ENCODE results near the gene JCHAIN. TPM values are rescaled to one million over a fixed set of nuclear protein-coding genes. Genes with fewer than 3 reads are reported as not detected.

Gene JCHAIN
- total RNA-seq, 1 donor from 2014 or later: 99.1 TPM

- H3K4me3 ChIP-seq: no peak overlapping the region
- no peak for ATAC-seq
- no peaks in the 10 kb centered on the region for H3K9me3 ChIP-seq
- no peaks in the 10 kb centered on the region for H3K27me3 ChIP-seq
- no peak overlapping the region for H3K27ac ChIP-seq
- DNase-seq: no peak
- TF ChIP-seq CTCF (IDR thresholded peaks at IDR 0.05): no peak
- H3K36me3 ChIP-seq: no peaks in the 10 kb centered on the region
- no peaks in the 10 kb centered on the region for H3K4me1 ChIP-seq
- intact Hi-C loops (cut with DNase I): no loop called here
Measured at GRCh38 chr4:70640192-70640591, 26.1 kb downstream of the JCHAIN start.

GRCh38 chr4:70637239-70637913, 28.9 kb downstream of the JCHAIN start:
- peak overlapping the region; percentile 4 for H3K4me3 ChIP-seq
- ATAC-seq (no peak), DNase-seq (no peak)
- H3K27ac ChIP-seq: no peak overlapping the region
- intact Hi-C loops (cut with DNase I): no loop called here
- no peak for TF ChIP-seq CTCF (IDR thresholded peaks at IDR 0.05)
- no peaks in the 10 kb centered on the region for H3K9me3 ChIP-seq
- H3K27me3 ChIP-seq: no peaks in the 10 kb centered on the region
- H3K4me1 ChIP-seq: no peaks in the 10 kb centered on the region
- H3K36me3 ChIP-seq: no peaks in the 10 kb centered on the region

GRCh38 chr4:70634482-70634881, 31.8 kb downstream of the JCHAIN start:
- no peak for TF ChIP-seq CTCF (IDR thresholded peaks at IDR 0.05)
- Histone ChIP-seq H3K27me3 (no peaks in the 10 kb centered on the region), H3K4me1 (no peaks in the 10 kb centered on the region), H3K9me3 (no peaks in the 10 kb centered on the region), H3K27ac (no peak overlapping the region), H3K36me3 (no peaks in the 10 kb centered on the region), H3K4me3 (no peak overlapping the region)
- DNase-seq: no peak
- peak; percentile 15 for ATAC-seq
- intact Hi-C loops (cut with DNase I): no loop called here

- ATAC-seq (no peak), DNase-seq (no peak)
- H3K4me3 ChIP-seq: no peak overlapping the region
- H3K4me1 ChIP-seq: no peaks in the 10 kb centered on the region
- H3K9me3 ChIP-seq: no peaks in the 10 kb centered on the region
- H3K27me3 ChIP-seq: no peaks in the 10 kb centered on the region
- H3K27ac ChIP-seq: no peak overlapping the region
- intact Hi-C loops (cut with DNase I): no loop called here
- no peak for TF ChIP-seq CTCF (IDR thresholded peaks at IDR 0.05)
- no peaks in the 10 kb centered on the region for H3K36me3 ChIP-seq
Measured at GRCh38 chr4:70632028-70632427, 34.3 kb downstream of the JCHAIN start.

- no peaks in the 10 kb centered on the region for H3K36me3 ChIP-seq
- no peak overlapping the region for H3K4me3 ChIP-seq
- ATAC-seq: no peak
- no peaks in the 10 kb centered on the region for H3K9me3 ChIP-seq
- no peaks in the 10 kb centered on the region for H3K27me3 ChIP-seq
- no peaks in the 10 kb centered on the region for H3K4me1 ChIP-seq
- no peak for DNase-seq
- intact Hi-C loops (cut with DNase I): no loop called here
- no peak overlapping the region for H3K27ac ChIP-seq
- TF ChIP-seq CTCF (IDR thresholded peaks at IDR 0.05): no peak
Measured at GRCh38 chr4:70630162-70630561, 36.1 kb downstream of the JCHAIN start.
